NT2/D1 (cell line): Measurements from ENCODE around the gene TMEM258.

Experiments
- DNase-seq: peaks from one replicate; pipeline ENCODE4 v3.0.0-alpha.2; 2011; ENCODE audit warnings: low read depth, low spot score
- H3K27me3 ChIP-seq: 2 replicates; pipeline ENCODE4 v1.6.0; 2011; ENCODE audit warnings: mild to moderate bottlenecking; ENCODE audit not compliant: insufficient read length, insufficient read depth
- H3K36me3 ChIP-seq: 2 replicates; pipeline ENCODE4 v1.6.1; 2011; ENCODE audit warnings: mild to moderate bottlenecking, low read length, mixed read lengths; ENCODE audit not compliant: insufficient read depth, insufficient read length
- H3K4me1 ChIP-seq: 2 replicates; pipeline ENCODE4 v1.5.1; 2011; ENCODE audit not compliant: insufficient read depth, insufficient read length
- H3K4me3 ChIP-seq: 2 replicates; pipeline ENCODE4 v1.5.1; 2011; ENCODE audit warnings: low read depth; ENCODE audit not compliant: insufficient read length
- H3K9ac ChIP-seq: 2 replicates; pipeline ENCODE4 v1.6.0; 2011; ENCODE audit warnings: low read depth; ENCODE audit not compliant: insufficient read length
- H3K9me3 ChIP-seq: 2 replicates; pipeline ENCODE4 v1.5.1; 2011; ENCODE audit warnings: mild to moderate bottlenecking, low read length; ENCODE audit not compliant: insufficient read depth
- SUZ12 ChIP-seq: IDR thresholded peaks from 2 replicates; pipeline ENCODE4 v1.6.1; 2011; ENCODE audit not compliant: insufficient read length, insufficient read depth; ENCODE audit errors: extremely low read depth
- YY1 ChIP-seq: IDR thresholded peaks from 2 replicates; pipeline ENCODE4 v1.6.1; 2011; ENCODE audit not compliant: insufficient read length, insufficient read depth
- ZNF274 ChIP-seq: IDR thresholded peaks from 2 replicates; pipeline ENCODE4 v1.6.1; 2011; ENCODE audit warnings: mild to moderate bottlenecking, low read depth, low read length

The TMEM258 gene

GRCh38 chr11:61744609-61745156, 47.7 kb downstream of the TMEM258 start:
- Histone ChIP-seq H3K4me1 (peaks cover 45% of the 10 kb centered on the region), H3K9me3 (no peaks in the 10 kb centered on the region), H3K36me3 (peaks cover 47% of the 10 kb centered on the region), H3K27me3 (no peaks in the 10 kb centered on the region), H3K9ac (no peak overlapping the region), H3K4me3 (no peak overlapping the region)
- DNase-seq, result no peak
- TF ChIP-seq SUZ12 (no peak), YY1 (no peak), ZNF274 (no peak)

- H3K4me3 ChIP-seq, result no peak overlapping the region
- H3K27me3 ChIP-seq, result no peaks in the 10 kb centered on the region
- peaks cover 52% of the 10 kb centered on the region for H3K36me3 ChIP-seq
- peaks cover 44% of the 10 kb centered on the region for H3K4me1 ChIP-seq
- no peak for TF ChIP-seq ZNF274
- H3K9me3 ChIP-seq, result no peaks in the 10 kb centered on the region
- no peak overlapping the region for H3K9ac ChIP-seq
- no peak for DNase-seq
Measured at GRCh38 chr11:61744181-61744580, 48.2 kb downstream of the TMEM258 start.

GRCh38 chr11:61743486-61744095, 48.8 kb downstream of the TMEM258 start:
- TF ChIP-seq YY1, result no peak
- no peak for TF ChIP-seq ZNF274
- TF ChIP-seq SUZ12, result no peak
- Histone ChIP-seq H3K9me3 (no peaks in the 10 kb centered on the region), H3K4me3 (no peak overlapping the region), H3K27me3 (no peaks in the 10 kb centered on the region), H3K9ac (no peak overlapping the region), H3K4me1 (peaks cover 38% of the 10 kb centered on the region), H3K36me3 (peaks cover 57% of the 10 kb centered on the region)
- DNase-seq, result no peak

- H3K9me3 ChIP-seq, result no peaks in the 10 kb centered on the region
- H3K4me3 ChIP-seq, result no peak overlapping the region
- TF ChIP-seq YY1, result no peak
- TF ChIP-seq SUZ12, result no peak
- TF ChIP-seq ZNF274, result no peak
- H3K27me3 ChIP-seq, result no peaks in the 10 kb centered on the region
- peaks cover 26% of the 10 kb centered on the region for H3K4me1 ChIP-seq
- no peak for DNase-seq
- peaks cover 68% of the 10 kb centered on the region for H3K36me3 ChIP-seq
- no peak overlapping the region for H3K9ac ChIP-seq
Measured at GRCh38 chr11:61742391-61742790, 50.0 kb downstream of the TMEM258 start.

GRCh38 chr11:61739966-61740365, 52.4 kb downstream of the TMEM258 start:
- Histone ChIP-seq H3K27me3 (no peaks in the 10 kb centered on the region), H3K9me3 (no peaks in the 10 kb centered on the region), H3K4me1 (peaks cover 11% of the 10 kb centered on the region), H3K36me3 (peaks cover 90% of the 10 kb centered on the region), H3K9ac (no peak overlapping the region), H3K4me3 (no peak overlapping the region)
- no peak for TF ChIP-seq SUZ12
- no peak for TF ChIP-seq ZNF274
- no peak for TF ChIP-seq YY1
- DNase-seq, result no peak

GRCh38 chr11:61739413-61739812, 53.0 kb downstream of the TMEM258 start:
- H3K36me3 ChIP-seq, result peaks cover 90% of the 10 kb centered on the region
- TF ChIP-seq SUZ12 (no peak), YY1 (no peak), ZNF274 (no peak)
- no peak overlapping the region for H3K9ac ChIP-seq

More at GRCh38 chr11:61739413-61739812, 53.0 kb downstream of the TMEM258 start:
- no peak overlapping the region for H3K4me3 ChIP-seq
- no peaks in the 10 kb centered on the region for H3K27me3 ChIP-seq
- H3K9me3 ChIP-seq, result no peaks in the 10 kb centered on the region
- DNase-seq, result no peak
- H3K4me1 ChIP-seq, result peaks cover 7% of the 10 kb centered on the region
